GM21447 (cell line): ENCODE data around the gene PTPRD.

Experiments used
- ATAC-seq: cut with Tn5 transposase; IDR thresholded peaks from one replicate; pipeline ENCODE4 v1.9.1; 2021; ENCODE audit not compliant: unreplicated experiment

The PTPRD gene

DNA sequence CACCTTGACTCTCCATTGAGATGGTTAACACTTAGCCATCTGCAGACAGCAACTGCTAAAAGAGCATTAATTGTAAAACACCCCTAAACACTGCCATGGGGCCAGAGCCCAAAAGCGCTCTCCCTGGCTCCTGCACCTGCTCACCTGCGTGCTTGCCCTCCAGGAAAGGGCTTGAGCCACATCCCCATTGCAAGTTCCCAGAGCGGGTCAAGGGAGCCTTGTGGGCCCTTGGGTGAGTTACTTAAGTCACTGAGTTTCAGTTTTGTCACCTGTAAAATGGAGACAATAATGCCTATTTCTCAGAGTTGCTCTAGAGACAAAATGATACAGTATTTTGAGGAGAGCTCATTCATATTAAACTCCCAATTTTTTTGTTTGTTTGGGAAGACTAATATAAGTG lies 967.8 kb downstream of the PTPRD start:
- no peak for ATAC-seq

DNA sequence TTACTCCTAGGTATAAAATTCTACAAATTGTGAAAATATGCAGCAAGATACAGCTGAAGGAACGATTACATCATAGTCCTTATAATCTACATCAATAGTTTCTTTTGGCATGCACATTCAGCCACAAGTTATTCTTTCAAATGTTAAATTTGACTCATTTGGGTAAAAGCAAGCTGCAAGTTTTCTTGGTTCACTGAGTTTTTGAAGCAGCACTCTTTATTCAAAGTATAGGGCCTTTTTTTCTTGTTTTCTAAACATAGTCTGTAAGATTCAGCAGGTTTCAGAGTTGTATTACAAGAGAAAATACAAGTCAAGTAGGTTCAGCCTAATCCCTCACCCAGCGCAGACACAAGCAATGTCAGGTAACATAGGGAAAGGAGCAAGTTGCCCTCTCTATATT lies 981.5 kb downstream of the PTPRD start:
- ATAC-seq, result no peak

DNA sequence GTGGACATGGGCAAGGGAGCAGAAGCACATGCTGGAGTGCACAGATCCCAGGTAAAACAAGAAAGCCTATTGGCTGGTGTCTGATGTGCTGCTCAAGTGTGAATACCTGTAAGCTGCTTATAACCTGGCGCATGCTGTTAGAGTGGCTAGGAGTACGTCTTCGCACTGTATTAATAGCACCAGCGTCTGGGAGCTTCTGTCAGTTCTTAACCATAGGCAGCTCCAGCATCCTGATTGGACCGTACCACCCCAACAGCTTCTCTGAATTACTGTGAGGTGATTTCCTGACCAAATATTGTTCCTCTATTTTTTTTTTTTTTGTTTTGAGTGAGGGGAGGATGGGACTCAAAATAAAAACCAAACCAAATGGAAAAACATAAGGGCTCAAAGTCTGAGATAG lies 987.6 kb downstream of the PTPRD start:
- ATAC-seq, result no peak

DNA sequence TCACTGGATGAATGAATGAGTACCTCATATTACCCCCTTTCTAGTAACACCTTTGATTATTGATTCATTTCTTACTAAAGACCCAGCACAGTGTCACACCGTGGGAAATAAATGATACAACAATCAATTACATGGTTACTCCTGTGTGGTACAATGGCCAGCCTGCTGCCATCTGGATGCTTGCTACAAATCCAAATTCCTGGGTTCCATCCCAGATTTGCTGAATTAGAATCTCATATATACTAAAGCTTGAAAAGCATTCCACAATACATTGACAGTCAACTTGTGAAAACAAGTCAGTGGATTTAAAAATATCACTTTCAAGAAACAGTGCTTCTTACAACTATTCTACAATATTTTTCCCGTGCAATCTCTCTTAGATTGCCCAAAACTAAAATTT lies 989.3 kb downstream of the PTPRD start:
- ATAC-seq, result no peak

DNA sequence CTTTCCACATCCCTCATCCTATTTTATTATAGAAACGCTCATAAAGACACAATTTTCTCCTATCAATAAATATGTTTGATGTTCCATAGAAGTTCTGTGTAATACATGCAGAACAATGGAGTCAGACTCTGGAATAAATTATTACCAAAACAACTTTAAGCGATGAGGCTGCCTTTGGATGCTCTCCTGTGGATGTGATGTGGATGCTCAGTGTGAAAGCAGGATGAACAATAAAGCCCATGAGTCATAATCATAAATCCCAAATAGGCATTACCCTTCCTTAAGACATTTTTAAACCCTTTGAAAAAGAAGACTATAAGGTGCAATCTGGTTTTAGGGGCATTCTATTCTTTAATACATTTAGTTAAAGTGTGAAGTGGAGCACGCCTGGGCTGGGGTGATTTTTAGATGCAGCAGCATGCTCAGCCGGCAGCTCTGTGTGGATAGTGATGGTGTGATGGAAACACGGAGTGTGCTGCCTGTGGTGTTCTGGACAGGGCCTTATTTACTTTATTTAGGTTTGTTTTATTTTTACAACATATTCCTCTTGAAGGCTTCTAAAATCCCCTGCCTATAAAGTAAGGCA lies 991.4 kb downstream of the PTPRD start:
- ATAC-seq, result no peak

DNA sequence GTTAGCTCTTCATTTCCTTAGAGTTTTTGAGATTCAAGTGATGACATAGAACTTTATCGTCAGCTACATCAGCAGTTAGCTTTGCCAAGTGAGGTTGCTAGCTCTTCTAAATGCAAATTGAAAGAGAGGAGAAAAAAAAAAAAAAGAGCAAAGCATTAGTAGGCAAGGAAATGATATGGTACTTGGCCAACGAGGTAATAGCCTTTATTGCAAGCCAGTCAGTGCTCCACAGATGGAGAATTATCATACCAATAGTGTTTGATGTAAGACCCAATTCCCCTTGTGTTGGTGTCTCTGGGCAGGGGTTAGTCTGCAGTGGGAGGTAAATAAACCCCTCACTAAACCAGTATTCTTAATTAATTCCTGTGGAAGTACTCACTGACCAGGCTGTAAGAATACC lies 992.1 kb downstream of the PTPRD start:
- ATAC-seq, result no peak

DNA sequence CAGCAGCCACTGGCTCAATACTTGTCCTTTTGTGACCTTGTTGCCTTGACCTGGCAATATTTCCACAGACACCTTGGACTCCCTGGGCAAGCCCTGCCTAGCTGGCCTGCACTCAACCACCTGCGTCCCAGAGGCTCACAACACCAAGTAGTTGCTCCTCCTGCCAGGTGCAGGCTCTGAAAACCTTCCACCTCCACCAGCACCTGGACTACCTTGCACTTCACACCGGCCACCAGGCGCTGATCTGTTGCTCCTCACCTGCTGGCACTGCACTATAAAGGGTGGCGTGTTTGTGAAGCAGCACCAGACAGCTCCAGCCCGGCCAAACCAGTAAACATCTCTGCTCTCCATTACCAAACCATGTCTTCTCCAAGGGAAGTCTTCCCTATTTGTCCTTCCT lies 997.7 kb downstream of the PTPRD start:
- ATAC-seq, result no peak

DNA sequence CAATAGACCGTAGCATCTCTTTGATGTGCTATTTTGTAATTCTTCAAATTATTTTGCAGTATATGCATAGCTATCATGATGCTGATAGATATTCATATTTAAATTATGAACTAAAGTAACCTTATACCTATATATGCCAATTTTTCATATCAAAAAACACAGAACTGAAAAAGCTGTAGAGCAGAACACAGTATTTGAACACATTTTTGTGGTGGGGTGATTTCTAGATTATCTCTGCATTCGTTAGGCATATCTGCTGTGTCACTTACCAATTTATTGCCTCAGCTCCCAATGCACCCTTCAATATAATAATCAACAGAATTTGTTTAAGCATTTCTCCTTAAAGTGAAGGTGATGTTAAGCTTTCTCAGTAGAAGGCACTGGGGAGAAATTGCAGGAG lies 998.2 kb downstream of the PTPRD start:
- no peak for ATAC-seq

DNA sequence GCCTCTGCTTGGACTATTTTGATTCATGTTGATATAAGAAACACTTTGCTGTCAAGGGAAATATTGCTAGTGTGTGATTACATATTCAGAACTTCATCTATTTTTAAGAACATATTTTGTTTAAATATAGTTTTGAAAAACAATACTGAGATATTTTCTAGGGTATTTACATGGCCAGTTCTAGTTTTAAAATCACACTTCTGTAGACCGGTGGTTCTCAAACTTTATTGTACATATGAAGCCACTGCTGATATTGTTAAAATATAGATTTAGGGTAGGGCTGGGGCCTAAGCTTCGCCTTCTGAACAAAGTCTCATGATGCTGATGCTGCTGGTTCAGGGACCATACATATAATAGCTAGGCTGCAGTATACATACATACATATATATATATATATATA lies 1000.0 kb downstream of the PTPRD start:
- peak; percentile 42 for ATAC-seq

DNA sequence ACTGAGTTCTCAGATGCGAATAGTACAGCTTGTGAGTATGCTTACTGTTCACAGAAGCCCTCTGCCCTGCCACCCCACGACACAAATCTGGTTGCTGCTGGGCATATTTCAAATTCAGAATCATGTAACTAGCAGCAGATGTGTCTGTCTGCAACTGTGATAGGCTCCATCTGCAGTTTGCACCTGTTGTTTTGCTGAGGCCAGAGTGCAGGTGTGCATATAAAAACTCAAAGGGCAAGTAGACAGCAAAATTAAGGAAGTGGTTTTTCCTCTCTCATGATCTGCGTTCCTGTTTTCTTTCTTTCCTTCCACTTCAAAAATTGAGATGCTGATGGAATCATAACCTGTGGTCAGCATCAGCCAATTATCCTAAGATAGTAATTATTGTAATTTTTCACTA lies 1000.5 kb downstream of the PTPRD start:
- peak; percentile 65 for ATAC-seq

DNA sequence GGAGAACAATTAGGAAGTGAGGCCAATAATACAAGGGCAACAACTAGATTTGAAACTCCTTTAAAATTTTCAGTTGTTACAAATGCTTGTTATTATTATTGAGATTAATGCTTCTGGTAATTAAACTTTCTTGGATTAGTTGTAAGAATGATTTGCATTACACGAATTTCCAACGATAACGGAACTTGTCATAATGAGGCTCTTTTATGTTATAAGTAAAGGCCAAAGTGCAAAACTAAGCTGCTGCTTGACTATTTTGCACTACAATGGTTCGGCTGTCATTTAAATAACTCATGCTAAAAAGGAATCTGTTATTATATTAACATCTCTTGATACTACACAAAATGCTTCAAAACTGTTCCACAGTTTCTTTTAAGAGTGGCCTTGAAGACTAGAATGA lies 1007.1 kb downstream of the PTPRD start:
- ATAC-seq, result no peak

DNA sequence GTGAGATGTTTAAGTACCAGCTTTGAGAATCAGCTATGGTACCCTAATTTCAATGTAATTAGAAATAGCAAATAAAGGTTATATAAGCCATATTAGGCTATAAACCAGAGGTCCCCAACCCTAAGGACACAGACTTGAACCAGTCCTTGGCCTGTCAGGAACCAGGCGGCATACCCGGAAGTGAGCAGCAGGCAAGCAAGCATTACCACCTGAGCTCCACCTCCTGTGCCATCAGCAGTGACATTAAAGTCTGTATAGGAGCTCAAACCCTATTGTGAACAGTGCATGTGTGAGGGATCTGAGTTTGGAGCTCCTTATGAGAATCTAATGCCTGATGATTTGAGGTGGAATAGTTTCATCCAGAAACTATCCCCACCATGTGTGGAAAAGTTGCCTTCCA lies 1009.5 kb downstream of the PTPRD start:
- no peak for ATAC-seq

DNA sequence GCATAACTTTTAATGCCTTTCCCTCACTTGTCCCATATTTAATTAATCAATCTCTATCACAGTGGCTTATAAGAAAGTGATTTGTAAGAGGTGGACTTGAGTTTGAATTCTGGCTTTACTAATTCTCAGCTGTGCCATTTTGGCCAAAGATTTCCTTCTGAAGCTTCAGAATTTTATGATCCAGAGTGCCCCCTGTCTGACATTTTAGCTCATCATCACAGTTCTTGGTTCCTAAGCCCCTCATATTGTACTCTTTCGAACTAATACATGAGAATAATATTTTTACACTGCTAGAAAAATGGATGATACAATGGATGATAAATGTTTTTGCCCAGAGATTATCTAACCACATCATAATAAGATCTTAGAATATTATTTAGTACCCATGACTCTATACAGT lies 1014.1 kb downstream of the PTPRD start:
- no peak for ATAC-seq

DNA sequence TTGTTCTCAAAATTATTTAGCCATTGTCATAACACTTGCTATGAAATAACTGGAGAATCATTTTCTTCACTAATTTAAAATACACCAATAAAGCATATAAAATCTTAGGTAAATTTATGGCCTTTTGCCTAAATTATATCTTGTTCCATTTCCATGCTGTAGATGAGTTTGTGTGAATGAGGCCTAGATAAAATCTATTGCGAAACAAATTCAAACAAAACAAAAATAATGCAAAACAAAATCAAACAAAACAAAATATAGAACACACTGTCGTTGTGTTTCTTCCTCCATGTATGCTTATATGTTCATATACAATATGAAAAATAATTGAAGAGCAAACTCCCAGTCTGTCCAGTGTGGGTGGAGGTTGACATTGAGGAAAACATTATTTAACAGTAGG lies 1020.7 kb downstream of the PTPRD start:
- no peak for ATAC-seq

DNA sequence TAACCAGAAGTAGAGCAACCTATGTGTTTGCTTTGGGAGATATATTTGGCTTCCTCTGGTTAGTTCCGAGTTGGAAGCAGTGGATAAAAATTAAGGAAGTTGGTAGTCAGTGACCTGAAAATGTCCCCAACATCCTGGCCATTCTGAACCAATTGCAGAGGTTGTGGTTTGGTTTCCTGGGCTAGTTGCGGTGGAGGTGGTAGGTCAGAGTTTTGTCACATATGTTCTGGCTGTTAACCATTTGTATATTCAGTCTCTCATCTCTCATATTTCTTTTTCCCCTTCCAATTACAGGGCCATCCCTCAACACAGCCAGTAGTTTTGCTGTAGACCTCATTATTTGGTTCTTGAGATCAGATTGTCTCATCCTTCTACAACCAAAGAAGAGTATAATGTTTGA lies 1026.9 kb downstream of the PTPRD start:
- peak; percentile 52 for ATAC-seq

DNA sequence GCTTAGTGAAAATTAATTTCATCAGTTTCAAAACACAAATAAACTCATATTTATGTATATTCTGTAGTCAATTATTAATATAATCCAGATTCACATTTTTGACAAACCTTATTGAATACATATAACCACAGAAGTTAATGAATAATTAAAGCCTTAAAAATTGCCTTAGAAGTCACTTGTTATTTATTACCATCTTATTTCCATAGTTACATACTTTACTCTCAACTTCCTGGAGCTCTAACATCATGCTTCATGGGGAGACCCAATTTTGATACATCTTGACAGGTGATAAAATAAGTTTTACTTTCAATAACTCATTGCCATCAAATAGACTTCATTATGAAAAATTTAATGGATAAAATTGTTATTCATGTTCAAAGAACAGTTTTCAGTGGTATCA lies 1038.7 kb downstream of the PTPRD start:
- no peak for ATAC-seq

DNA sequence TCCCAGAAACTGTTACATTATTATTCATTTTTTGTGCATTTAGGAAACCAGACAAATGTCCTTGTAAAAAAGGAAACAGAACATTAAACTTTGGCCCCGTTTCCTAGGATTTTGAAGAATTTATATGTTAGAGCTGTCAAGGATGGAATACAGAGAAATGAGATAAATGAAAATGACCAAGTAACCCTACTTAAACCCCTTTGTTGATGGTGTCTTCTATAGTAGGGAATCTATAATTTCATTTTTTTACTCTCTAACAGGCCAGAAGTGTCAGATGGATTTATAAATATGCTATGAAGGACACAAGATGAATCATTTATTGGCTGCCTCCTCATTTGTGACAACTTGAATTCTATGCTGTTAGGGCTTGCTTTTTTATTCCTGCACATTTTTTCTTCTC lies 1047.1 kb downstream of the PTPRD start:
- ATAC-seq, result no peak

DNA sequence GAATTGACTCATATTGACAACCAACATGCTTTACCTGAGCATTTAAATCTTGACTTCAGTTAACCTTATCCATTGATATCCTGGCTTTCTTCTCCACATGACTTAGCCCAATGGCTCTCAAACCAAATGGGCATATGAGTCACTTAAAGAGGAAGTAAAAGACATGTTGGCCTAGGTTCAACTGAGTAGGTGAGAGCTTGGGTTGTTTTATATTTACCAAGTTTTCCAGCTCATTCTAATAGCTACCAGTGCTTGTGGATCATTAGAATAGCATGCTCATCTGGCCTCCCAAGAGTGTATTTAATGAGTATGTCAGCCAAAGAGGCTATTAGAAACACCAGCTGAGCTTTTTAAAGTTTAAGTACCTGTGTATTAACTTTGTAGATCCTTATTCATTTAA lies 1049.0 kb downstream of the PTPRD start:
- no peak for ATAC-seq

DNA sequence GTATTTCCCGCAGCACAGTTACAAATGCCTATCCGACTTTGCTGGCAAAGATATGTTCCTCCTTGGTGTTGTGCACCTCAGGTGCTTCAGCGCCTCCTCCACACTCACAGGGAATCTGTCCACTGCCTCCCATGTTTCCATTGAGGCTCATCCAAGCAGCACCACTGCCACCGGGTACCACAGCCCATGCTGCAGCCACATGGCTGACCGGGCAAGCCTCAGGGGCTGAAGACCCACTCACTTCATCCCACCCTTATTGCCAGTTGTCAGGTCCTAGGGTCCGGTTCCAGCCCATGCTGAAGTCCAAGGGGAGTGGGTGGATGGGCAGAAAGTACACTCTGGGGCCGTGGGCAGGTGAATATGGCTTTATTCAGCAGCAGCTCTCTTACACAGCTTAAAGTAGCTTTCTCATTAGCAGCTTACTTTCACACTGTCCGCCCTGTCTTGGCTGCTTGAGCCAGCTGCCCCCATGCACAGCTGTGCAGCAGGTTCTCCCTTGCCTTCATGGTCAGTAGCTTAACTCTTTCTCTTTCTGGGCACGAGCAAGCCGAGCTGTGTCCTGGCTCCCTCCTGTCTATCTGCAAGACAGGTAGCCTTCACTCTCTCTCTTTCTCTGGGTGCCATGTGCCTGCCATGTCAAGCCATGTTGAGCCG lies 1052.3 kb downstream of the PTPRD start:
- ATAC-seq, result no peak

DNA sequence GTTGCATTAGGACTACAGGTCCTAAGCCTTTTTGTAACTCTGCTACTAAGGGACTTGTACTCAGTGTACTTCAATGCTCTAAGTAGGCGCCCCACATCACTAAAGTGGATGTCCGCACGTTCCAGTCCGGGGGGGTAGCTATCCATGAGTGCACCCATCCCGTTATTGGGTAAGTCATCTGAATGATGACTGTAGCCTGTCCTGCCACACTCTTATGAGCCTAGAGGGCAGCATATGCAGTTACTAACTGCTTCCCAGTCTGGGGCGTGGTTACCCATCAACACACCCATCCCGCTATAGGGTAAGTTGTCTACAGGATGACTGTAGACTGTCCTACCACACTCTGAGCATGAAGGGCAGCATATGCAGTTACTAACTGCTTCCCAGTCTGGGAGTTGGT lies 1053.9 kb downstream of the PTPRD start:
- no peak for ATAC-seq

DNA sequence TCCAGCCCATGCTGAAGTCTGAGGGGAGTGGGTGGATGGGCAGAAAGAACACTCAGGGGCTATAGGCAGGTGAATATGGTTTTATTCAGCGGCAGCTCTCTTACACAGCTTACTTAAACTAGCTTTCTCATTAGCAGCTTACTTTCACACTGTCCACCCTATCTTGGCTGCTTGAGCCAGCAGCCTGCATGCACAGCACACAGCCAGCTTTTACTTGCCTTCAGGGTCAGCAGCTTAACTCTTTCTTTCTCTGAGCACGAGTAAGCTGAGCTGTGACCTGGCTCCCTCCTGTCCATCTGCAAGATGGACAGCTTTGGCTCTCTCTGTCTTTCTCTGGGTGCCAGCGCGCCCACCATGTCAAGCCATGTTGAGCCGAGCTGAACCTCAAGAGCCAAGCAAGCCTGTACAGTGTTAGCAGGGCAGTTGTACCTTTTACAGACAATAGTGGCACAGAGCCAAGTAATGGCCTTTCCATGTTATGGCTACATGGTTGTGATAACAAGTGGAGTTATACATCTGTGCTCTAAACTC lies 1054.9 kb downstream of the PTPRD start:
- ATAC-seq, result no peak

DNA sequence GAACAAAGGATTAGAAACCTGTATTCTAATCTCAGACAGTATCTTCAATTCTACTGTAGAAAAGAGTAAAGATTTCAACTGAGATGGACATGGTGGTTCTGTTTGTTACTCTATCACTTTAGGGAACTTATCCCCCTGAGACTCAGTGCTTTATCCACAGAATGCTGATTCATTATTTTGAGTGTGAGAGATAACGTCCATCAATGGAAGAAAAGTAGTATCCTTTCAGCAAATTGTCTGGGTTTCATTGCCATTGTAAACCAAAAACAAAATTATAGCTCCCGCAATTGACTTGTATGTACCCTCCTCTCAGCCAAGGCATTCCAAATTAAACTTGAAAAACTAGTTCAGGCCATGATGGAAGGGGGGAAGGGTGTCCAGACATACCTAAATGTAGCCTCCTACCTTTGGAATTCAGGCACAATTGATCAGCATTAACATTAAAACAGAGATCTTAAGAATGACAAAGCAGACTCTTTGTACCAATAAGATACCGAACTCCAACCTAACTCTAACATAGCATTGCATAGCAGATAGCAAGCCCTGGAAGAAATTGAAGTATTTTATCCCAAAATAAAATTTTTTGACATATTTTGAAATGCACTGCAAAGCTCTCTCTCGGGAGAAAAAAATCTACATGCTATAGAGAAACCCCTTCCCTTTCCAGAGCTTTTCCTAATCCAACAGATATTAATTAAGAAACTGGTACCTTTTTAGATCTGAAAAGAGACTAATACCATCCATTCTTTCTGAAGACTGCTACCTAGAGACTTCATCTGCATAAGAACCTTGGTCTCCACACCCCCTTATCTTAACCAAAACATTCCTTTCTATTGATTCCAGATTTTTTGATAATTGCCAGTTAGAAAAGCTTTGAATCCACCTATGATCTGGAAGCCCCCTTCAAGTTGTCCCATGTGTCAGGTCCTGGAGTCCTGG lies 1055.7 kb downstream of the PTPRD start:
- no peak for ATAC-seq
